ENCODE measurements around the gene TRIM44.

TRIM44 gene

GRCh38 chr11:35850191-35850590 is 187.6 kb downstream of the TRIM44 start:
- no peak for TF ChIP-seq YY1 (IDR thresholded peaks at IDR 0.05; ENCODE audit: insufficient read depth, insufficient read length)
- no peak for TF ChIP-seq SUZ12 (IDR thresholded peaks at IDR 0.05; ENCODE audit: extremely low read depth, insufficient read depth, insufficient read length)
- no peak for TF ChIP-seq ZNF274 (IDR thresholded peaks at IDR 0.05; ENCODE audit: low read depth, low read length)
- no peaks in the 10 kb centered on the region for H3K27me3 ChIP-seq (ENCODE audit: insufficient read depth, insufficient read length)
- no peaks in the 10 kb centered on the region for H3K4me1 ChIP-seq (ENCODE audit: insufficient read depth, insufficient read length)
- no peaks in the 10 kb centered on the region for H3K9me3 ChIP-seq (ENCODE audit: insufficient read depth, low read length)
- no peak overlapping the region for H3K4me3 ChIP-seq (ENCODE audit: insufficient read length, low read depth)
- H3K36me3 ChIP-seq (ENCODE audit: insufficient read depth, insufficient read length, low read length) = no peaks in the 10 kb centered on the region
- no peak for DNase-seq (ENCODE audit: low read depth, low spot score)
- no peak overlapping the region for H3K9ac ChIP-seq (ENCODE audit: insufficient read length, low read depth)

- TF ChIP-seq SUZ12 (IDR thresholded peaks at IDR 0.05; ENCODE audit: extremely low read depth, insufficient read depth, insufficient read length) (no peak), YY1 (IDR thresholded peaks at IDR 0.05; ENCODE audit: insufficient read depth, insufficient read length) (no peak), ZNF274 (IDR thresholded peaks at IDR 0.05; ENCODE audit: low read depth, low read length) (no peak)
- no peak overlapping the region for H3K9ac ChIP-seq (ENCODE audit: insufficient read length, low read depth)
- no peaks in the 10 kb centered on the region for H3K4me1 ChIP-seq (ENCODE audit: insufficient read depth, insufficient read length)
- H3K36me3 ChIP-seq (ENCODE audit: insufficient read depth, insufficient read length, low read length) = no peaks in the 10 kb centered on the region
- no peak for DNase-seq (ENCODE audit: low read depth, low spot score)
- H3K9me3 ChIP-seq (ENCODE audit: insufficient read depth, low read length) = no peaks in the 10 kb centered on the region
- no peaks in the 10 kb centered on the region for H3K27me3 ChIP-seq (ENCODE audit: insufficient read depth, insufficient read length)
- no peak overlapping the region for H3K4me3 ChIP-seq (ENCODE audit: insufficient read length, low read depth)
Observed at GRCh38 chr11:35851342-35851741, 188.8 kb downstream of the TRIM44 start.

- Histone ChIP-seq H3K36me3 (ENCODE audit: insufficient read depth, insufficient read length, low read length) (no peaks in the 10 kb centered on the region), H3K4me1 (ENCODE audit: insufficient read depth, insufficient read length) (no peaks in the 10 kb centered on the region), H3K27me3 (ENCODE audit: insufficient read depth, insufficient read length) (no peaks in the 10 kb centered on the region), H3K4me3 (ENCODE audit: insufficient read length, low read depth) (no peak overlapping the region), H3K9me3 (ENCODE audit: insufficient read depth, low read length) (no peaks in the 10 kb centered on the region), H3K9ac (ENCODE audit: insufficient read length, low read depth) (no peak overlapping the region)
- no peak for DNase-seq (ENCODE audit: low read depth, low spot score)
- TF ChIP-seq YY1 (IDR thresholded peaks at IDR 0.05; ENCODE audit: insufficient read depth, insufficient read length) (no peak), SUZ12 (IDR thresholded peaks at IDR 0.05; ENCODE audit: extremely low read depth, insufficient read depth, insufficient read length) (no peak), ZNF274 (IDR thresholded peaks at IDR 0.05; ENCODE audit: low read depth, low read length) (no peak)
Observed at GRCh38 chr11:35852056-35852455, 189.5 kb downstream of the TRIM44 start.

GRCh38 chr11:35853971-35854370 is 191.4 kb downstream of the TRIM44 start:
- no peak overlapping the region for H3K4me3 ChIP-seq (ENCODE audit: insufficient read length, low read depth)
- no peaks in the 10 kb centered on the region for H3K36me3 ChIP-seq (ENCODE audit: insufficient read depth, insufficient read length, low read length)
- DNase-seq (ENCODE audit: low read depth, low spot score) = no peak
- no peak overlapping the region for H3K9ac ChIP-seq (ENCODE audit: insufficient read length, low read depth)
- no peaks in the 10 kb centered on the region for H3K4me1 ChIP-seq (ENCODE audit: insufficient read depth, insufficient read length)
- no peaks in the 10 kb centered on the region for H3K27me3 ChIP-seq (ENCODE audit: insufficient read depth, insufficient read length)
- H3K9me3 ChIP-seq (ENCODE audit: insufficient read depth, low read length) = no peaks in the 10 kb centered on the region
- TF ChIP-seq SUZ12 (IDR thresholded peaks at IDR 0.05; ENCODE audit: extremely low read depth, insufficient read depth, insufficient read length) (no peak), YY1 (IDR thresholded peaks at IDR 0.05; ENCODE audit: insufficient read depth, insufficient read length) (no peak), ZNF274 (IDR thresholded peaks at IDR 0.05; ENCODE audit: low read depth, low read length) (no peak)

GRCh38 chr11:35855671-35856070 is 193.1 kb downstream of the TRIM44 start:
- TF ChIP-seq YY1 (IDR thresholded peaks at IDR 0.05; ENCODE audit: insufficient read depth, insufficient read length) (no peak), SUZ12 (IDR thresholded peaks at IDR 0.05; ENCODE audit: extremely low read depth, insufficient read depth, insufficient read length) (no peak)
- H3K27me3 ChIP-seq (ENCODE audit: insufficient read depth, insufficient read length) = no peaks in the 10 kb centered on the region
- H3K9me3 ChIP-seq (ENCODE audit: insufficient read depth, low read length) = no peaks in the 10 kb centered on the region
- H3K4me1 ChIP-seq (ENCODE audit: insufficient read depth, insufficient read length) = no peaks in the 10 kb centered on the region
- DNase-seq (ENCODE audit: low read depth, low spot score) = no peak
- no peak overlapping the region for H3K9ac ChIP-seq (ENCODE audit: insufficient read length, low read depth)
- H3K4me3 ChIP-seq (ENCODE audit: insufficient read length, low read depth) = no peak overlapping the region
- H3K36me3 ChIP-seq (ENCODE audit: insufficient read depth, insufficient read length, low read length) = no peaks in the 10 kb centered on the region

GRCh38 chr11:35856259-35856658 is 193.7 kb downstream of the TRIM44 start:
- DNase-seq (ENCODE audit: low read depth, low spot score) = no peak
- H3K9me3 ChIP-seq (ENCODE audit: insufficient read depth, low read length) = no peaks in the 10 kb centered on the region
- H3K4me3 ChIP-seq (ENCODE audit: insufficient read length, low read depth) = no peak overlapping the region
- TF ChIP-seq ZNF274 (IDR thresholded peaks at IDR 0.05; ENCODE audit: low read depth, low read length) (no peak), SUZ12 (IDR thresholded peaks at IDR 0.05; ENCODE audit: extremely low read depth, insufficient read depth, insufficient read length) (no peak), YY1 (IDR thresholded peaks at IDR 0.05; ENCODE audit: insufficient read depth, insufficient read length) (no peak)
- no peaks in the 10 kb centered on the region for H3K36me3 ChIP-seq (ENCODE audit: insufficient read depth, insufficient read length, low read length)
- H3K9ac ChIP-seq (ENCODE audit: insufficient read length, low read depth) = no peak overlapping the region
- H3K4me1 ChIP-seq (ENCODE audit: insufficient read depth, insufficient read length) = no peaks in the 10 kb centered on the region
- no peaks in the 10 kb centered on the region for H3K27me3 ChIP-seq (ENCODE audit: insufficient read depth, insufficient read length)

- no peak overlapping the region for H3K4me3 ChIP-seq (ENCODE audit: insufficient read length, low read depth)
- H3K9ac ChIP-seq (ENCODE audit: insufficient read length, low read depth) = no peak overlapping the region
- no peaks in the 10 kb centered on the region for H3K27me3 ChIP-seq (ENCODE audit: insufficient read depth, insufficient read length)
- H3K9me3 ChIP-seq (ENCODE audit: insufficient read depth, low read length) = no peaks in the 10 kb centered on the region
- no peak for DNase-seq (ENCODE audit: low read depth, low spot score)
- H3K4me1 ChIP-seq (ENCODE audit: insufficient read depth, insufficient read length) = no peaks in the 10 kb centered on the region
- no peaks in the 10 kb centered on the region for H3K36me3 ChIP-seq (ENCODE audit: insufficient read depth, insufficient read length, low read length)
- TF ChIP-seq YY1 (IDR thresholded peaks at IDR 0.05; ENCODE audit: insufficient read depth, insufficient read length) (no peak), ZNF274 (IDR thresholded peaks at IDR 0.05; ENCODE audit: low read depth, low read length) (no peak), SUZ12 (IDR thresholded peaks at IDR 0.05; ENCODE audit: extremely low read depth, insufficient read depth, insufficient read length) (no peak)
Observed at GRCh38 chr11:35856756-35857155, 194.2 kb downstream of the TRIM44 start.

GRCh38 chr11:35857922-35858321 is 195.3 kb downstream of the TRIM44 start:
- Histone ChIP-seq H3K9me3 (ENCODE audit: insufficient read depth, low read length) (no peaks in the 10 kb centered on the region), H3K4me3 (ENCODE audit: insufficient read length, low read depth) (no peak overlapping the region), H3K36me3 (ENCODE audit: insufficient read depth, insufficient read length, low read length) (no peaks in the 10 kb centered on the region), H3K4me1 (ENCODE audit: insufficient read depth, insufficient read length) (no peaks in the 10 kb centered on the region), H3K9ac (ENCODE audit: insufficient read length, low read depth) (no peak overlapping the region), H3K27me3 (ENCODE audit: insufficient read depth, insufficient read length) (no peaks in the 10 kb centered on the region)
- TF ChIP-seq SUZ12 (IDR thresholded peaks at IDR 0.05; ENCODE audit: extremely low read depth, insufficient read depth, insufficient read length) = no peak
- no peak for TF ChIP-seq ZNF274 (IDR thresholded peaks at IDR 0.05; ENCODE audit: low read depth, low read length)
- no peak for TF ChIP-seq YY1 (IDR thresholded peaks at IDR 0.05; ENCODE audit: insufficient read depth, insufficient read length)
- no peak for DNase-seq (ENCODE audit: low read depth, low spot score)

Data from NT2/D1 (cell line).